Endothelial cell (in vitro differentiated cells): ENCODE measurements around the gene MAN1A2. TPM values are rescaled to one million over a fixed set of nuclear protein-coding genes. Genes with fewer than 3 reads are reported as not detected.

ENCODE experiments used
- DNase-seq: peaks from one replicate; pipeline ENCODE4 v3.0.0; 2021; ENCODE audit warnings: low spot score
- H3K27ac Mint-ChIP-seq: one replicate; pipeline ENCODE4 v1.8.0; 2021; ENCODE audit warnings: mixed read lengths, inconsistent platforms; ENCODE audit not compliant: unreplicated experiment
- H3K27me3 Mint-ChIP-seq: one replicate; pipeline ENCODE4 v1.8.0; 2021; ENCODE audit warnings: mild to moderate bottlenecking, moderate library complexity, mixed read lengths, inconsistent platforms; ENCODE audit not compliant: unreplicated experiment
- H3K36me3 Mint-ChIP-seq: one replicate; pipeline ENCODE4 v1.8.0; 2021; ENCODE audit warnings: mild to moderate bottlenecking, low read depth, mixed read lengths, inconsistent platforms; ENCODE audit not compliant: unreplicated experiment
- H3K4me1 Mint-ChIP-seq: one replicate; pipeline ENCODE4 v1.8.0; 2021; ENCODE audit warnings: mild to moderate bottlenecking, mixed read lengths, inconsistent platforms; ENCODE audit not compliant: unreplicated experiment
- H3K4me3 Mint-ChIP-seq: one replicate; pipeline ENCODE4 v1.8.0; 2021; ENCODE audit warnings: mild to moderate bottlenecking, mixed read lengths, inconsistent platforms; ENCODE audit not compliant: unreplicated experiment
- H3K9me3 Mint-ChIP-seq: one replicate; pipeline ENCODE4 v1.8.0; 2021; ENCODE audit warnings: mixed read lengths, inconsistent platforms; ENCODE audit not compliant: unreplicated experiment
- CTCF ChIP-seq: fragments of 200-600 bp; sonication (generic); IDR thresholded peaks from one replicate; pipeline ENCODE4 v1.5.0; 2021; ENCODE audit warnings: antibody characterized with exemption; ENCODE audit not compliant: unreplicated experiment
- total RNA-seq: library from RNA; stranded (reverse); fragmentation: NEBNext Ultra II Directional; extraction: Animal tissue kit (Norgen Biotek cat#: 25700); gene quantifications from one replicate; pipeline ENCODE4 v1.2.1, GENCODE V29; 2021; ENCODE audit not compliant: unreplicated experiment

MAN1A2 gene
- total RNA-seq, 1 donor from 2014 or later, result 36.4 TPM

GRCh38 chr1:117523111-117523510, 155.9 kb downstream of the MAN1A2 start:
- Mint-ChIP-seq H3K27ac (no peak overlapping the region), H3K4me1 (no peaks in the 10 kb centered on the region)

GRCh38 chr1:117527074-117527473, 159.8 kb downstream of the MAN1A2 start:
- H3K36me3 Mint-ChIP-seq, result no peaks in the 10 kb centered on the region
- no peak for TF ChIP-seq CTCF
- DNase-seq, result no peak
- H3K4me3 Mint-ChIP-seq, result no peak overlapping the region
- no peaks in the 10 kb centered on the region for H3K9me3 Mint-ChIP-seq
- H3K27ac Mint-ChIP-seq, result no peak overlapping the region
- no peaks in the 10 kb centered on the region for H3K4me1 Mint-ChIP-seq
- no peaks in the 10 kb centered on the region for H3K27me3 Mint-ChIP-seq

More at GRCh38 chr1:117523111-117523510, 155.9 kb downstream of the MAN1A2 start:
- Mint-ChIP-seq H3K9me3 (no peaks in the 10 kb centered on the region), H3K4me3 (no peak overlapping the region), H3K27me3 (peaks cover 1% of the 10 kb centered on the region), H3K36me3 (no peaks in the 10 kb centered on the region)
- no peak for TF ChIP-seq CTCF
- DNase-seq, result no peak

GRCh38 chr1:117527566-117528102, 160.4 kb downstream of the MAN1A2 start:
- no peak for DNase-seq
- no peak overlapping the region for H3K4me3 Mint-ChIP-seq
- H3K4me1 Mint-ChIP-seq, result no peaks in the 10 kb centered on the region
- no peaks in the 10 kb centered on the region for H3K9me3 Mint-ChIP-seq
- no peak overlapping the region for H3K27ac Mint-ChIP-seq
- H3K36me3 Mint-ChIP-seq, result no peaks in the 10 kb centered on the region
- no peaks in the 10 kb centered on the region for H3K27me3 Mint-ChIP-seq
- TF ChIP-seq CTCF, result no peak

- no peaks in the 10 kb centered on the region for H3K36me3 Mint-ChIP-seq
- H3K27ac Mint-ChIP-seq, result no peak overlapping the region
- no peaks in the 10 kb centered on the region for H3K4me1 Mint-ChIP-seq
- H3K27me3 Mint-ChIP-seq, result no peaks in the 10 kb centered on the region
- DNase-seq, result no peak
- no peak overlapping the region for H3K4me3 Mint-ChIP-seq
- no peak for TF ChIP-seq CTCF
- no peaks in the 10 kb centered on the region for H3K9me3 Mint-ChIP-seq
These were observed 162.4 kb downstream of the MAN1A2 start for GRCh38 chr1:117529683-117530082.

- Mint-ChIP-seq H3K4me1 (no peaks in the 10 kb centered on the region), H3K36me3 (no peaks in the 10 kb centered on the region), H3K27ac (no peak overlapping the region), H3K27me3 (no peaks in the 10 kb centered on the region), H3K9me3 (no peaks in the 10 kb centered on the region), H3K4me3 (no peak overlapping the region)
- DNase-seq, result no peak
- TF ChIP-seq CTCF, result no peak
These were observed 164.0 kb downstream of the MAN1A2 start for GRCh38 chr1:117531222-117531621.
